Measurements from ENCODE around the gene RAB11FIP3.
"Not testable (repeated sequence)": the region's sequence is repeated elsewhere in the genome, so short reads cannot be mapped to it uniquely, and the experiment has no call there.

The RAB11FIP3 gene

GRCh38 chr16:425082-425718, at the start of gene RAB11FIP3:
TSS of gene RAB11FIP3 (plus strand) at chr16:425649. CDS start at chr16:426007, 358 bp downstream.
- peak; percentile 87 for DNase-seq (ENCODE audit: low read depth)

- DNase-seq (ENCODE audit: low read depth): no peak
These were observed 49.3 kb upstream of the RAB11FIP3 start for GRCh38 chr16:375927-376816.

- no peak for DNase-seq (ENCODE audit: low read depth)
These were observed 48.5 kb upstream of the RAB11FIP3 start for GRCh38 chr16:376817-377418.

- DNase-seq (ENCODE audit: low read depth): no peak
These were observed 48.0 kb upstream of the RAB11FIP3 start for GRCh38 chr16:377419-377951.

- not testable (repeated sequence) for DNase-seq (ENCODE audit: low read depth)
These were observed 47.2 kb upstream of the RAB11FIP3 start for GRCh38 chr16:378113-378820.

DNA sequence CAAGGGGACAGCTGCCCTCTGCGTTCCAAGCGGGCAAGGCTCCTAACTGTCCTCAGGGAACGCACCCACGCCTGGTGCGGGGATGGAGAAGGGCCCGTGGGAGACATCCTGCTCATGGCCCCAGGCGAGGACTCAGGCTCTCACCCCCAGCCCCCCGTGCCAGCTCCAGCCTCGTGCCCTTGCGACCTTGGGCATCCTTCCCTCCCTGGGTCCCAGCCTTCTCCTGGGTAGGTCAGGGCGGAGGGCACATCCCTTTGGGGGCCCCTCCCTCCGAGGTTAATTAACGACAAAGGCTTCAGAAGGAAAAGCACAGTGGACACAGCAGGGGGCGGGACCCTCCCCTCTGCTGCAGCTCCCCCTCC, 46.6 kb upstream of the RAB11FIP3 start:
- DNase-seq (ENCODE audit: low read depth): no peak

- no peak for DNase-seq (ENCODE audit: low read depth)
These were observed 46.1 kb upstream of the RAB11FIP3 start for GRCh38 chr16:379183-379960.

DNA sequence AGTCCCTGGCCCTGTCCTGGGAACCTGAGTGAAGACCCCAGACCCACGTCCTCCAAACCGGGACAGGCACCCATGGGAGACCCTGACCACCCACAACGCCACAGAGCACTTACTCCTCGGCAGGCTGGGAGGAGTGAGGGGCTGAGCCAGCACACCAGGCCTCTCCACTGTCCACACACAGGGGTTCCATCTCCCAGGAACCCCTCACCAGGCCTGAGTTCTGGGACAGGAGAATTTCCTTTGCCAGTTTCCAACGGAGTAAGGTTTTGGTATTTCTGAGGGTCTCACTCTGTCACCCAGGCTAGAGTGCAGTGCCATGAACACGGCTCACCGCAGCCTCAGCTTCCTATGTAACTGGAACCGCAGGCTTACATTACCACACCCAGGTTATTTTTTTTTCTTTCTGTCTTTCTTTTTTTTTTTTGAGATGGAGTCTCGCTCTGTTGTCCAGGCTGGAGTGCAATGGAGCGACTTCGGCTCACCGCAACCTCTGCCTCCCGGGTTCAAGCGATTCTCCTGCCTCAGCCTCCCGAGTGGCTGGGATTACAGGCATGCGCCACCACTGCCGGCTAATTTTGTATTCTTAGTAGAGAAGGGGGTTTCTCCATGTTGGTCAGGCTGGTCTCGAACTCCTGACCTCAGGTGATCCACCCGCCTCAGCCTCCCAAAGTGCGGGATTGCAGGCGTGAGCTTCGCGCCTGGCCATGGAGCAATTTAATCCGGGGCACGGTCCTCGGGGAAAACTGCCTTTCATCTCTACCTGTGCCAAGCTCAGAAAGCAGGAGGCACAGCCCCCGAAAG, 45.3 kb upstream of the RAB11FIP3 start:
- DNase-seq (ENCODE audit: low read depth): no peak

DNA sequence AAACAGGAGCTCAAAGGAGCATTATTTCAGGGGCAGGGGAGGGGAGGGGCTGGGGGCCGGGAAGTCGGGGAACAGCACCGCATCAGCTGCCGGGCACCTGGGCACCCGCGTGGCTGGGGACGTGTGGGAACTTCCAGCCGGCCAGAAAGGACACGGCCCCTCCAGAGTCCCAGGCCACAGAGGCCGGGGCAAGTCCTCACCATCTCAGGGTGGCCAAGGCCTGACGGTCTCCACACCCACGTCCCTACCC, 44.8 kb upstream of the RAB11FIP3 start:
- DNase-seq (ENCODE audit: low read depth): no peak

GRCh38 chr16:381012-381788, 44.2 kb upstream of the RAB11FIP3 start:
- DNase-seq (ENCODE audit: low read depth): no peak

GRCh38 chr16:381789-382717, 43.4 kb upstream of the RAB11FIP3 start, which contains the start of gene PGAP6:
TSS of gene PGAP6 (minus strand) at chr16:381978. CDS start at chr16:381821, 157 bp downstream.
- peak; percentile 73 for DNase-seq (ENCODE audit: low read depth)

GRCh38 chr16:383326-384051, 42.0 kb upstream of the RAB11FIP3 start:
- no peak for DNase-seq (ENCODE audit: low read depth)

DNA sequence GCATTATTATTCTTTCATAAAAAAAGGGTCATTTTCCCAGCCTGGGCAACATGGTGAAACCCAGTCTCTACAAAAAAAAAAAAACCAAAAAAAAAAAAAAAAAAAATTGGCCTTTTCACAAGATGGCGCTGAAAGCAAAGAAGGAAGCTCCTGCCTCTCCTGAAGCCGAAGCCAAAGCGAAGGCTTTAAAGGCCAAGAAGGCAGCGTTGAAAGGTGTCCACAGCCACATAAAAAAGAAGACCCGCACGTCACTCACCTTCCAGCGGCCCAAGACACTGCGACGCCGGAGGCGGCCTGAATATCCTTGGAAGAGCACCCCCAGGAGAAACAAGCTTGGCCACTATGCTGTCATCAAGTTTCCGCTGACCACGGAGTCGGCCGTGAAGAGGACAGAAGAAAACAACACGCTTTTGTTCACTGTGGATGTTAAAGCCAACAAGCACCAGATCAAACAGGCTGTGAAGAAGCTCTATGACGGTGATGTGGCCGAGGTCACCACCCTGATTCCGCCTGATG, 38.8 kb upstream of the RAB11FIP3 start:
- no peak for DNase-seq (ENCODE audit: low read depth)

- DNase-seq (ENCODE audit: low read depth): not testable (repeated sequence)
These were observed 37.4 kb upstream of the RAB11FIP3 start for GRCh38 chr16:387761-388666.

DNA sequence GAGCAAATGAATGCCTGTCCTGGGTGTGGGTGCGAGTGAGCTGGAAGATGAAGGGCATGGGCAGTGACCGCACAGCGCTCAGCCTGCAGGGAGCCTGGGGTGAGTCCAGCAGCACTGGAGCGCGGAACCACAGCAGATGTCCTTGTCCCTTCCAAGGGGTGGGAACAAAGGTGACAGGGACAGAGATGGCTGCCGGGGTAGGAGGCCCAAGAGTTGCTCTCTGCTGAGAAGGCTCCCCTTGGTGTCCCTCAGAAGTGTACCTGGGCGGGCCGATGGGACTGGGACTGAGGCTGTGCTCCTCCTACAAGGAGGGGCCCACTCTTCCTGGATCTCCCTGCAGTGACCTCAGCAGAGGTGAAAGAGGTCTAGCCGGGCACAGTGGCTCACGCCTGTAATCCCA, 36.1 kb upstream of the RAB11FIP3 start:
- DNase-seq (ENCODE audit: low read depth): no peak

DNA sequence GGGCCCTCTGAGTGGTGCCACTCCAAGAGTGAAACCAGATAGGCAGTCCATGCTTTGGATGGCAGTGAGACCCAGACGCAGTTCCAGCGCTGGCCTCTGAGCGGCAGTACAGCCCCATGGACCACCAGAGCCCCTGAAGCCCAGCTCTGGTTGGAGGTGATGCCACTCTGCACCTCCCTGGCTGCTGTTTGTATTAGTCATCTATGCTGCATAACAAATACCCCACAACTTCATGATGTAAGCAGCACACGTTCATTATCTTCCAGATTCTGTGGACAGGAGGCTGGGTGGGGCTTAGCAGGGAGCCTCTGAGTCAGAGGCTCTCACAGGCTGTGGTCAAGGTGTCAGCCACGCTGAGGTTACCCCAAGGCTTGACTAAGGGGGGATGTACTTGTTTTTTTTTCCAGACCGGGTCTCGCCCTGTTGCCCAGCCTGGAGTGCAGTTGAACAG, 33.5 kb upstream of the RAB11FIP3 start:
- peak; percentile 83 for DNase-seq (ENCODE audit: low read depth)
